ENCODE measurements around the gene C5orf63. TPM values are rescaled to one million over a fixed set of nuclear protein-coding genes. Genes with fewer than 3 reads are reported as not detected.

C5orf63 gene
- total RNA-seq, 2 experiments from 2014 or later = 4.2 TPM; not detected in 1

DNA sequence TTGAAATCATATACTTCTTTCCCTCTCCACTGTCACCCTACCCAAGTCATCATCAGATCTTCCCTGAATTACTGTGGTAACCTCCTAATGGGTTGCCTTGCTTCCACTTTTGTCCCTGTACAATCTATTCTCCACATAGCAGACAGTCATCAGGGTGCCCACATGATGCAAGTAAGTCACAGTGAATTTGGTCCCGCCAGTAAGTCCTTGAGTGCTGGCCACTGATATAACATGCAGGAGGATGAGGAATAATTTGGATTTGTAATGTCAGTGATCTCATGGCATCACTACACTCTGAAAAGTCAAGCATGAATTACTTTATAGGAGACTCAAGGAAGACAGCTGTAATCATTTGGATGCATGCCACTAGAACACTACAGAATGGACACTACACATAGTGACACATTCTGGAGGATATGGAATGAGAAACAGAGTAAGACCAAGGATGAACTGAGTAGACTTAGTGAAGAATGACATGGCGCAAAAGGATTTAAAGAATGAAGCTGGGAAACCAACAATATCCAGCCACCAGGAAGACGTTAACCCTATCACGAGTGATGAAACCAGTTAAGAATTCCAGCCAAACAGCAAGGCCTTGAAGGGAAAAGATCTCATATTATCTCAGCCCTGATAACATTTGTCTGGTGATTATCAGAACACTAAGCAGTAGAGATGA lies 71.5 kb downstream of the C5orf63 start:
- H3K4me2 ChIP-seq (ENCODE audit: low read length) = no peak overlapping the region
- H3K36me3 ChIP-seq (ENCODE audit: insufficient read depth, low read length) = no peaks in the 10 kb centered on the region
- H3K9me2 ChIP-seq (ENCODE audit: insufficient read depth, low read length) = no peaks in the 10 kb centered on the region
- H3K4me1 ChIP-seq (ENCODE audit: insufficient read depth, low read length, poor library complexity, severe bottlenecking) = peaks cover 28% of the 10 kb centered on the region
- no peak overlapping the region for H3K27ac ChIP-seq (ENCODE audit: low read depth, low read length, poor library complexity, severe bottlenecking)
- no peaks in the 10 kb centered on the region; the same call in 1 of the 2 replicates for H3K79me2 ChIP-seq (ENCODE audit: insufficient read depth, low read depth, low read length)
- H3K4me3 ChIP-seq (ENCODE audit: low read depth, low read length, poor library complexity, severe bottlenecking) = no peak overlapping the region
- TF ChIP-seq EZH2phosphoT487 (IDR thresholded peaks at IDR 0.05; ENCODE audit: borderline replicate concordance, low read depth, low read length) = no peak
- TF ChIP-seq, protein P1, sequence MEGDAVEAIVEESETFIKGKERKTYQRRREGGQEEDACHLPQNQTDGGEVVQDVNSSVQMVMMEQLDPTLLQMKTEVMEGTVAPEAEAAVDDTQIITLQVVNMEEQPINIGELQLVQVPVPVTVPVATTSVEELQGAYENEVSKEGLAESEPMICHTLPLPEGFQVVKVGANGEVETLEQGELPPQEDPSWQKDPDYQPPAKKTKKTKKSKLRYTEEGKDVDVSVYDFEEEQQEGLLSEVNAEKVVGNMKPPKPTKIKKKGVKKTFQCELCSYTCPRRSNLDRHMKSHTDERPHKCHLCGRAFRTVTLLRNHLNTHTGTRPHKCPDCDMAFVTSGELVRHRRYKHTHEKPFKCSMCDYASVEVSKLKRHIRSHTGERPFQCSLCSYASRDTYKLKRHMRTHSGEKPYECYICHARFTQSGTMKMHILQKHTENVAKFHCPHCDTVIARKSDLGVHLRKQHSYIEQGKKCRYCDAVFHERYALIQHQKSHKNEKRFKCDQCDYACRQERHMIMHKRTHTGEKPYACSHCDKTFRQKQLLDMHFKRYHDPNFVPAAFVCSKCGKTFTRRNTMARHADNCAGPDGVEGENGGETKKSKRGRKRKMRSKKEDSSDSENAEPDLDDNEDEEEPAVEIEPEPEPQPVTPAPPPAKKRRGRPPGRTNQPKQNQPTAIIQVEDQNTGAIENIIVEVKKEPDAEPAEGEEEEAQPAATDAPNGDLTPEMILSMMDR (conservative IDR thresholded peaks at IDR 0.05; ENCODE audit: low read length) = no peak
- no peak for DNase-seq (ENCODE audit: low spot score)
- H2AFZ ChIP-seq (ENCODE audit: low read length) = no peak overlapping the region
- ChIA-PET POLR2A (interaction anchor here (0.9 kb wide), 1 partner anchor 15 kb away, joined by 4 read pairs; no protein-coding TSS in a partner anchor), CTCF (ENCODE audit: unreplicated experiment) (no interaction called here)
- BruUV-seq (replicated peaks) = no TSS peak
- no peaks in the 10 kb centered on the region for H3K9me3 ChIP-seq (ENCODE audit: low read length)
- no peaks in the 10 kb centered on the region for H4K20me1 ChIP-seq (ENCODE audit: insufficient read depth, low read length)
- intact Hi-C loops (cut with micrococcal nuclease; ENCODE audit: unreplicated experiment) = no loop called here

Other genes with a start within 250 kb of the C5orf63 start
- gene MARCHF3, start 42.9 kb downstream of the C5orf63 start, total RNA-seq (2014; rRNA removed; shearing (Covaris generic)) = 7.0 and 9.2 TPM in 2 replicates
- gene MARCHF3, start 42.9 kb downstream of the C5orf63 start, total RNA-seq (2022) = 5.4 and 7.3 TPM in 2 replicates
- not detected in 2 replicates for gene MEGF10, start 217.3 kb upstream of the C5orf63 start, total RNA-seq (2014; rRNA removed; shearing (Covaris generic))
- gene MEGF10, start 217.3 kb upstream of the C5orf63 start, total RNA-seq (2022) = not detected in 2 replicates